ENCODE results near the gene OR6K3.

DNA sequence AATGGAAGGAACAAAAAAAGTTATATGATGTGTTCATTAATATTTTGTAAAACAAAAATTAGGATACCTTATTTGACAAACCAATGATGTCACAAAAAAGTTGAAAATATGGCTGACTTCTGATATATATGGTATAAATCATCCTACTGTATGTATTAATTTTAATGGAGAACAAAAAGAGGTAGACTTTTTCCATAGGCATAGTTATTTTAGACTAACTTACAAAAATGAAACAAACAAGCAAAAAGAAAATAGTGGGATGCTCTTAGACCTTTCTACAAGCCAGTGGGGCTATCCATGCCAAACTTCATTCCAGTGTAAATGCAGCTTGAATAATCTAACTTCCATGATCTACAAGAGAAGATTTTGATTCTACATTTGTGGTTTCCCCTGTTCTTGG is 33.5 kb downstream of the OR6K3 start:
- TF ChIP-seq YY1 (IDR thresholded peaks at IDR 0.05; ENCODE audit: insufficient read depth, insufficient read length) = no peak
- TF ChIP-seq ZNF274 (IDR thresholded peaks at IDR 0.05; ENCODE audit: low read depth, low read length) = no peak
- no peak for TF ChIP-seq SUZ12 (IDR thresholded peaks at IDR 0.05; ENCODE audit: extremely low read depth, insufficient read depth, insufficient read length)

Measured in NT2/D1 (cell line).